LNCaP clone FGC (cell line): ENCODE data around the gene CELF4.

ENCODE experiments used
- DNase-seq: peaks from one replicate; pipeline ENCODE4 v3.0.0-alpha.2; 2011; ENCODE audit warnings: low read depth
- H3K4me3 ChIP-seq: 2 replicates; pipeline ENCODE4 v1.5.1; 2011; ENCODE audit warnings: mild to moderate bottlenecking, low read depth, low read length, control low read depth
- CTCF ChIP-seq: IDR thresholded peaks from 2 replicates; pipeline ENCODE4 v1.5.1; 2012; ENCODE audit warnings: mild to moderate bottlenecking; ENCODE audit not compliant: control insufficient read depth, insufficient read depth; ENCODE audit errors: extremely low read depth

Gene CELF4

GRCh38 chr18:37284260-37284659 lies 281.3 kb downstream of the CELF4 start:
- H3K4me3 ChIP-seq = no peak overlapping the region
- TF ChIP-seq CTCF = no peak
- no peak for DNase-seq

DNA sequence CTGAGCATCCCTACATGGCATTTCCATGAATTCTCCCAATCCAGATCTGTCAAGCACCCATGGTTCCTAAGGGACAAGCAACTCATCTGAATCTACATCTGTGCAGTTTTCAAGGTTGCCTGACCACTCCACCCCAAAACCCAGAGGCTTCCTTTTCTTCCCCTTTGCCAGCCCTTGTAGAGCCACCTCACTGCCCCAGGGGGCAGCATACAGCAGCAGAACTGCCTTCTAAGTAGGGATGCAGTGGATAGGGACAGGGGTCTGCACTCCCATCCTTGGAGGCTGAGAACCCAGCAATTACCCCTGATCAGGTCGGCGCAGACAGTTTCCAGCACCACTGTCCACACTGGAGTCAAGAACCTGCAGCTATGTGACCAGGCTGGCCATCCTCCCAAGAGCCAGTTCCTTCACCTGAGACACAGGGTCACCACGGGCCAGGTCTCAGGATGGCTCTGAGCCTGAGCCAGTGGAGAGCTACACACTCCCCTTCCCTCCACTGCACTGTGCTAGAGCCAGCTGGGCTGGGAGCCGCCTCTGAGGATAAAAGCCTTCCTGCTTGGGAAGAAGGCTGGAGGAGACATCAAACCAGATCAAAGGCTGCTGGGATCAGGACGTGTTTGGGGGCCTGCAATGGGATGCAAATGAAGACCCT lies 283.1 kb downstream of the CELF4 start:
- TF ChIP-seq CTCF = peak; percentile 47
- DNase-seq = no peak
- H3K4me3 ChIP-seq = no peak overlapping the region

GRCh38 chr18:37280701-37281393 lies 284.8 kb downstream of the CELF4 start:
- no peak overlapping the region for H3K4me3 ChIP-seq
- no peak for DNase-seq
- TF ChIP-seq CTCF = no peak

DNA sequence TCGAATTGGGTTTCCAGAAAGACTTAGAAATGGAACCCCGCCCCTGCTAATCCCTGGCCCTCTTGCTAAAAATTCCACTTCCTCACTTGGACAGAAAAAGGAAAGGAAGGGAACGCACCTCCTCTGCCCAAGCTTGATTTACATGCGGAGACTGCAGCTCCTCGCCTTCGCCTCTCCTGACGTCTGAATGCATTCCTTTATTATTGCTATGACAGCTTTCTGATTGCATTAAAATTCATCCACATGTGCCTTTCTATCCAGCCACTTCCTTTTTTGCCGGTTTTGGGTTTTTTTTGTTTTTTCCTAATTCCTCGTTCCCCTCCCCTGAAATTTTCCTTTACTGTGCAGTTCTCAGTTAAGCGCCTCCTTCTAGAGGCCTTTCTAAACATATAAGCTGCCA lies 287.8 kb downstream of the CELF4 start:
- no peak for TF ChIP-seq CTCF
- DNase-seq = no peak
- H3K4me3 ChIP-seq = no peak overlapping the region

- H3K4me3 ChIP-seq = no peak overlapping the region
- DNase-seq = no peak
- no peak for TF ChIP-seq CTCF
These were observed 289.3 kb downstream of the CELF4 start for GRCh38 chr18:37276111-37276890.

GRCh38 chr18:37275237-37275741 lies 290.3 kb downstream of the CELF4 start:
- no peak for TF ChIP-seq CTCF
- no peak overlapping the region for H3K4me3 ChIP-seq
- DNase-seq = no peak
